ENCODE data around the gene ATP5F1D.

The ATP5F1D gene

GRCh38 chr19:1235625-1236538 is 5.7 kb upstream of the ATP5F1D start:
- TF ChIP-seq MAX (IDR thresholded peaks at IDR 0.05; ENCODE audit: low read depth, low read length) = no peak
- H3K4me3 ChIP-seq (ENCODE audit: low read depth, low read length) = no peak overlapping the region
- DNase-seq (ENCODE audit: low read depth) = no peak

GRCh38 chr19:1236576-1236975 is 5.0 kb upstream of the ATP5F1D start:
- no peak for TF ChIP-seq POLR2A (IDR thresholded peaks at IDR 0.05; ENCODE audit: extremely low read depth, insufficient read length)
- TF ChIP-seq MAX (IDR thresholded peaks at IDR 0.05; ENCODE audit: low read depth, low read length) = no peak
- no peak for TF ChIP-seq MYC (IDR thresholded peaks at IDR 0.05; ENCODE audit: low read depth, low read length)
- TF ChIP-seq CTCF (IDR thresholded peaks at IDR 0.05; ENCODE audit: low read depth, low read length) = no peak
- DNase-seq (ENCODE audit: low read depth) = no peak
- H3K4me3 ChIP-seq (ENCODE audit: low read depth, low read length) = no peak overlapping the region

GRCh38 chr19:1237027-1237659 is 4.4 kb upstream of the ATP5F1D start:
- DNase-seq (ENCODE audit: low read depth) = no peak
- no peak overlapping the region for H3K4me3 ChIP-seq (ENCODE audit: low read depth, low read length)
- TF ChIP-seq MYC (IDR thresholded peaks at IDR 0.05; ENCODE audit: low read depth, low read length) = no peak

GRCh38 chr19:1237754-1238368 is 3.7 kb upstream of the ATP5F1D start, which contains the start of gene CBARP:
CBARP (minus strand) TSS chr19:1238005; CDS start chr19:1236100, 1,905 bp downstream.
- no peak for DNase-seq (ENCODE audit: low read depth)
- TF ChIP-seq MAX (IDR thresholded peaks at IDR 0.05; ENCODE audit: low read depth, low read length) = no peak
- TF ChIP-seq POLR2A (IDR thresholded peaks at IDR 0.05; ENCODE audit: extremely low read depth, insufficient read length) = no peak
- TF ChIP-seq CTCF (IDR thresholded peaks at IDR 0.05; ENCODE audit: low read depth, low read length) = no peak
- TF ChIP-seq MYC (IDR thresholded peaks at IDR 0.05; ENCODE audit: low read depth, low read length) = no peak
- H3K4me3 ChIP-seq (ENCODE audit: low read depth, low read length) = no peak within 1 kb of the TSS

GRCh38 chr19:1238369-1239303 is 2.9 kb upstream of the ATP5F1D start:
- H3K4me3 ChIP-seq (ENCODE audit: low read depth, low read length) = no peak overlapping the region
- no peak for DNase-seq (ENCODE audit: low read depth)
- TF ChIP-seq CTCF (IDR thresholded peaks at IDR 0.05; ENCODE audit: low read depth, low read length) (no peak), POLR2A (IDR thresholded peaks at IDR 0.05; ENCODE audit: extremely low read depth, insufficient read length) (no peak), MAX (IDR thresholded peaks at IDR 0.05; ENCODE audit: low read depth, low read length) (no peak), MYC (IDR thresholded peaks at IDR 0.05; ENCODE audit: low read depth, low read length) (no peak)

GRCh38 chr19:1239420-1239795 is 2.1 kb upstream of the ATP5F1D start:
- DNase-seq (ENCODE audit: low read depth) = no peak
- H3K4me3 ChIP-seq (ENCODE audit: low read depth, low read length) = no peak overlapping the region
- TF ChIP-seq MYC (IDR thresholded peaks at IDR 0.05; ENCODE audit: low read depth, low read length) = no peak
- no peak for TF ChIP-seq CTCF (IDR thresholded peaks at IDR 0.05; ENCODE audit: low read depth, low read length)
- no peak for TF ChIP-seq MAX (IDR thresholded peaks at IDR 0.05; ENCODE audit: low read depth, low read length)
- no peak for TF ChIP-seq POLR2A (IDR thresholded peaks at IDR 0.05; ENCODE audit: extremely low read depth, insufficient read length)

All from NB4 (cell line).